AG09319 (cell line): Measurements from ENCODE around the gene PADI6.

Experiments used
- DNase-seq: peaks from one replicate; pipeline ENCODE4 v3.0.0-alpha.2; 2010; ENCODE audit warnings: low read depth; ENCODE audit errors: extremely low read depth
- TF ChIP-seq, protein P1 (sequence below): IDR thresholded peaks from 2 replicates; pipeline ENCODE4 v1.5.1; 2011; ENCODE audit warnings: low read depth, mild to moderate bottlenecking, inconsistent platforms, low read length, moderate library complexity

PADI6 gene

DNA sequence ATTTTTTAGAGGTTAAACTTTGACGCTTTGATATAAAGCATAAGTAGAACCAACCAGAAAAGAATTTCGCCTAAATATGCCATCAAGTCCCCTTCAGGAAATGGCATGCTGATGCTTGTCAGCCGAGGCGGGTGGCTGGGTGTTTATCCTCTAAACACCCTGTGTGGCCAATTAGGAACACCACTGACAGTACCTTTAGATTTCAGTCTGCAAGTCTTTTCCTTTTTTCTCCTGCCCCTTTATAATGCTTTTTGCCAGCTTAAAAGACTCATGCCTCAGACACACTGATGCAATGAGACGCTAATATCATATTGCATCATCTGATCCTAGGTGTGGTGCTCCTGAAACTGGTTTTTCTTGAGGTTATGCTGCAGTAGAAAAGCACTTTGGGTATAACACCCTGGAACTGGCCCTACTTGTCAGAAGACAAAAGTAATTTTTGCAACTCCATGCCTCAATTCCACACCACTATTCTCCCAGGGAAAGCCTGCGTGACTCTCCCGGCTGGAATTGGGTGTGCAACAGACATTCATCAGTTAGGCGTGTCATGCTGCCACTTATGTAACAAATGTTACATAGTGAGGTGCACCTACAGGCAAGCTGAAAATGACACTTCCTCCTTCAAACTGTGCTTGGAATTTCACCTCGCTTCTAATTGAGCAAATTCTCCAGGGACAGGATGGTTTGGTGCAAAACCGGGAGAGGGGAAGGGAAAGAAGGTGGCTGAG, 69.4 kb downstream of the PADI6 start:
- TF ChIP-seq, protein P1, sequence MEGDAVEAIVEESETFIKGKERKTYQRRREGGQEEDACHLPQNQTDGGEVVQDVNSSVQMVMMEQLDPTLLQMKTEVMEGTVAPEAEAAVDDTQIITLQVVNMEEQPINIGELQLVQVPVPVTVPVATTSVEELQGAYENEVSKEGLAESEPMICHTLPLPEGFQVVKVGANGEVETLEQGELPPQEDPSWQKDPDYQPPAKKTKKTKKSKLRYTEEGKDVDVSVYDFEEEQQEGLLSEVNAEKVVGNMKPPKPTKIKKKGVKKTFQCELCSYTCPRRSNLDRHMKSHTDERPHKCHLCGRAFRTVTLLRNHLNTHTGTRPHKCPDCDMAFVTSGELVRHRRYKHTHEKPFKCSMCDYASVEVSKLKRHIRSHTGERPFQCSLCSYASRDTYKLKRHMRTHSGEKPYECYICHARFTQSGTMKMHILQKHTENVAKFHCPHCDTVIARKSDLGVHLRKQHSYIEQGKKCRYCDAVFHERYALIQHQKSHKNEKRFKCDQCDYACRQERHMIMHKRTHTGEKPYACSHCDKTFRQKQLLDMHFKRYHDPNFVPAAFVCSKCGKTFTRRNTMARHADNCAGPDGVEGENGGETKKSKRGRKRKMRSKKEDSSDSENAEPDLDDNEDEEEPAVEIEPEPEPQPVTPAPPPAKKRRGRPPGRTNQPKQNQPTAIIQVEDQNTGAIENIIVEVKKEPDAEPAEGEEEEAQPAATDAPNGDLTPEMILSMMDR = no peak
- no peak for DNase-seq

DNA sequence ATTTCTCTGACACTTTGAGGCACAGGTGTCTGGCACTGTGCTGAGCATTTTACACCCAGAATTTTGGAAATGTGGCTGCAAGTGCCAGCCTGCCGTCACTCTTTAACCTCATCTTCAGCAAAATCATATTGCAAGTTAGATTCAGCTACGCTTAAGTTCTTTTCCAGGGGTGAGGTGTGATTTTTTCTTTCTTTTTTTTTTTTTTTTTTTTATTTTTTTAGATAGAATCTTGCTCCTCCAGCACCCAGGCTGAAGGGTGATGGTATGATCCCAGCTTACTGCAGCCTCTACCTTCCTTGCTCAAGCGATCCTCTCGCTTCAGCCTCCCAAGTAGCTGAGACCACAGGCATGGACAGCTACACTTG, 70.0 kb downstream of the PADI6 start:
- no peak for DNase-seq
- TF ChIP-seq, protein P1 = no peak

DNA sequence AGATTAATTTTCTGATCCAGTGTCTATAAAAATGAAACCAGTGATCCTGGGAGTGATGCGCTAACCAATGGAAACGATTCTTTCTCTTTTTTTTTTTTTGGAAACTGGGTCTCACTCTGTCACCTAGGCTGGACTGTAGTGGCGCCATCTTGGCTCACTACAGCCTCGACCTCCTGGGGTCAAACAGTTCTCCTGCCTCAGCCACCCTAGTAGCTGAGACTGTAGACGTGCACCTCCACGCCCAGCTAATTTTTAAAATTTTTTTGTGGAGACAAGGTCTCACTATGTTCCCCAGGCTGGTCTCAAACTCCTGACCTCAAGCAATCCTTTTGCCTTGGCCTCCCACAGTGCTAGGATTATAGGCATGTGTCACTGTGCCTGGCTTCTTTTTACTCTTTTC, 70.8 kb downstream of the PADI6 start:
- TF ChIP-seq, protein P1 = no peak
- no peak for DNase-seq

DNA sequence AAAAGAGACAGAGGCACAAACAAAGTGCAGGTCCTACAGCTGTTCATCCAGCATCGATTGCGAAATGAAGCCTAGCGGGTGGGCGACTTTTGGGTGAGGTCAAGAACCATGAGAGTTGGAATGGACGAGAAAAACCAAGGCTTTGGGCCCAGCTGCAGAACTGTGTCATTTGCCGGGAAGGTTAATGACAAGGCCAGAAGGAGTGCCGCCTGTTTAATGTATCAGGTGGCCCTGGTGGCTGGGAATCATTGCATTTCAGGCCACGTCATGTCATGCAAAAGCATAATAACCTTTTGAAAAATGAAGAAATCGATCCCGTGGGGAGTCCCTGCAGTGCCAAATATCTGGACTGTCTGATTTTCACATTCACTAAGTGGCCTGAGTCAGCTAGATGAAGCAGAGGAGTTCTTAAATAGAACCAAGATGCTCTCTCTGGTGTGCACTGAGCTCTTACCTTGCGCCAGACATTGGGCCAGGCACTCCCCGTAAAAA, 75.6 kb downstream of the PADI6 start:
- no peak for DNase-seq
- TF ChIP-seq, protein P1 = no peak
